Right ventricle myocardium inferior (tissue), 1 donor: Measurements from ENCODE around the gene AP2S1. TPM values are rescaled to one million over a fixed set of nuclear protein-coding genes. Genes with fewer than 3 reads are reported as not detected.
"Not testable (repeated sequence)": the region's sequence is repeated elsewhere in the genome, so short reads cannot be mapped to it uniquely, and the experiment has no call there.

ENCODE experiments used
- ATAC-seq: fragments of 200-7000 bp; cut with Tn5 transposase; one replicate; pipeline ENCODE4 v1.9.1; 2020; ENCODE audit warnings: mild to moderate bottlenecking, moderate library complexity
- DNase-seq: peaks from one replicate; pipeline ENCODE4 v3.0.0; 2021; ENCODE audit errors: missing footprints
- intact Hi-C: fragments of 100-400 bp; cut with DNase I; formaldehyde crosslinking; loops from one replicate; pipeline ENCODE4 v1.11.0; 2022
- total RNA-seq: library from RNA; stranded (reverse); fragmentation: NEBNext Ultra II Directional; extraction: Animal tissue kit (Norgen Biotek cat#: 25700); gene quantifications from one replicate; pipeline ENCODE4 v1.2.1, GENCODE V29; 2021
- donor health status: DM: no; HTN: yes; CAD: no; lungs with severe emphysema.

The AP2S1 gene
- total RNA-seq, 1 donor from 2014 or later, result 94.7 TPM

GRCh38 chr19:46871173-46871572 lies 20.5 kb upstream of the AP2S1 start:
- intact Hi-C loops, DNase-seq, ATAC-seq: not testable (repeated sequence)

GRCh38 chr19:46868025-46868802 lies 17.6 kb upstream of the AP2S1 start:
- no peak for ATAC-seq
- intact Hi-C loops, result no loop called here
- no peak for DNase-seq

GRCh38 chr19:46867170-46867569 lies 16.5 kb upstream of the AP2S1 start:
- ATAC-seq (no peak), DNase-seq (no peak)
- intact Hi-C loops, result no loop called here

GRCh38 chr19:46866407-46867136 lies 15.9 kb upstream of the AP2S1 start:
- ATAC-seq (no peak), DNase-seq (no peak)
- intact Hi-C loops, result no loop called here

- intact Hi-C loops, result loop anchor here (5.0 kb wide), 3 partner anchors 43 to 248 kb away; partner anchors contain the start of gene ZC3H4
- no peak for ATAC-seq
- DNase-seq, result no peak
These were observed 13.4 kb upstream of the AP2S1 start for GRCh38 chr19:46863818-46864629.

GRCh38 chr19:46862974-46863632 lies 12.5 kb upstream of the AP2S1 start:
- DNase-seq (no peak), ATAC-seq (no peak)
- intact Hi-C loops, result loop anchor here (1.0 to 5.0 kb wide), 4 partner anchors 44 to 249 kb away; partner anchors contain the start of gene ZC3H4

GRCh38 chr19:46862503-46862834 lies 11.8 kb upstream of the AP2S1 start:
- DNase-seq (no peak), ATAC-seq (no peak)
- intact Hi-C loops, result loop anchor here (1.0 to 5.0 kb wide), 4 partner anchors 45 to 250 kb away; partner anchors contain the start of gene ZC3H4

- intact Hi-C loops, result loop anchor here (1.0 to 5.0 kb wide), 5 partner anchors 45 to 395 kb away; partner anchors contain the start of genes CCDC9 and ZC3H4
- DNase-seq (no peak), ATAC-seq (no peak)
These were observed 11.3 kb upstream of the AP2S1 start for GRCh38 chr19:46861691-46862502.

- intact Hi-C loops, result loop anchor here (2.0 to 5.0 kb wide), 4 partner anchors 46 to 396 kb away; partner anchors contain the start of genes CCDC9 and ZC3H4
- peak; percentile 86 for DNase-seq
- no peak for ATAC-seq
These were observed 10.4 kb upstream of the AP2S1 start, which contains the start of gene ARHGAP35 for GRCh38 chr19:46860846-46861690. Gene ARHGAP35 (plus strand): TSS chr19:46860997. CDS start chr19:46918676, 57,679 bp downstream.

- peak; percentile 99 for DNase-seq
- intact Hi-C loops, result loop anchor here (2.0 to 5.0 kb wide), 4 partner anchors 47 to 397 kb away; partner anchors contain the start of genes CCDC9 and ZC3H4
- ATAC-seq, result peak; percentile 91
These were observed 9.6 kb upstream of the AP2S1 start for GRCh38 chr19:46860125-46860845.

- ATAC-seq (no peak), DNase-seq (peak; percentile 86)
- intact Hi-C loops, result loop anchor here (2.0 to 5.0 kb wide), 4 partner anchors 48 to 397 kb away; partner anchors contain the start of genes CCDC9 and ZC3H4
These were observed 9.0 kb upstream of the AP2S1 start for GRCh38 chr19:46859637-46860124.

- DNase-seq (peak; percentile 98), ATAC-seq (peak; percentile 72)
- intact Hi-C loops, result loop anchor here (1.0 kb wide), 1 partner anchor 135 kb away; no protein-coding TSS in a partner anchor
These were observed 5.7 kb upstream of the AP2S1 start for GRCh38 chr19:46856062-46857022.

GRCh38 chr19:46854698-46855097 lies 4.1 kb upstream of the AP2S1 start:
- intact Hi-C loops, ATAC-seq: not testable (repeated sequence)

GRCh38 chr19:46852830-46853229 lies 2.2 kb upstream of the AP2S1 start:
- intact Hi-C loops, result no loop called here
- ATAC-seq (no peak), DNase-seq (no peak)

More at GRCh38 chr19:46854698-46855097, 4.1 kb upstream of the AP2S1 start:
- not testable (repeated sequence) for DNase-seq
